Femur (tissue), 1 donor: ENCODE data around the gene AQP2.

Experiments used
- DNase-seq: peaks from one replicate; pipeline ENCODE4 v3.0.0-alpha.2; 2017

Gene AQP2

DNA sequence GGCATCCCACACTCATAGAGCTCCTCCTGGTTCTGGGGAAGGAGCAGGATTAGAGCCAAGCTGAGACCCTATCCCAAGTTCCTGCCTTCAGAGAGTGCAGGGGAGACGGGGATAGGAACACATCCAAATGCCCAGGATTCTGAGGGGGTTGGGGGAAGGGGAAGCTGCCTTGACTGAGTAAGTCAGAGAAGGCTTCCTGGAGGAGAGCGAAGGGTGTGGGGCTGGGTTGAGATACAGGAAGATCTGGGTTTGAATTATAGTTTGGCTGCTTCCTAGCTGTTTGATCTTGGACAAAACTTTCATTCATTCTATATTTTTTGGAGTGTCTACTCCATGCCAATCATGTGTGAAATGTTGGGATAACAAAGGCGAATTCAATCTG lies 8.0 kb upstream of the AQP2 start:
- DNase-seq, result no peak

DNA sequence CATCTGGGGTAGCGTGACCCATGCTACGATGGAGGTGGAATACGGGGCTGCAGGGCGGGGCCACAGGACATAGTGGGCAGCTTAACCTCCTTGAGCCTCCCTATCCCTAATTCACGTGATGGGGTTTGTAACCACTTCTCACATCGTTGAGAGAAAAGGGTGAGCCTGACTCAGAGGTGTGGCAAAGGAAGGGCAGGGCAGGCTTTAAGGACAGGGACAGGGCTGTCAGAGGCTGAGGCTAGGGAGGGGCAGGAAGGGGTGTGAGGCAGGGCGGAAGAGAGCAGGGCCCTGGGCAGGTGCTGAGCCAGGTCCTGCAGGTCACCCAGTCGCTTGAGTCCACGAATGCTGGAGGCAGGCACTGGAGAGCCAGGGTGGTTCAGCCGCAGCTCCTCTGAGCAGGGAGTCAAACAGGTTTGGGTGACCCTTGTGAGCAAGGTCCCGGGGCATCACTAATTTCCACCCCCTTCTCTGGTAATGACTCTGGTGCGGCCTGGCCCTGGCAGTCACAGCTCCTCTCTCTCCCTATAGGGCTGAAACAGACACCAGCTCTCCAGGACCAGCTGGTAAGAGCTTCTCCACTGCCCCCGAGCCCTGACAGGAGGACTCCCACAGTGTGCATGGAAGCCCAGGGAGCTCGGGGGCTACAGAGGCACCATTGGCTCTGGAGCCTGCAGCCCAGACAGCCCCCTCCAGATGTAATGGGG lies 7.5 kb upstream of the AQP2 start:
- DNase-seq, result no peak

DNA sequence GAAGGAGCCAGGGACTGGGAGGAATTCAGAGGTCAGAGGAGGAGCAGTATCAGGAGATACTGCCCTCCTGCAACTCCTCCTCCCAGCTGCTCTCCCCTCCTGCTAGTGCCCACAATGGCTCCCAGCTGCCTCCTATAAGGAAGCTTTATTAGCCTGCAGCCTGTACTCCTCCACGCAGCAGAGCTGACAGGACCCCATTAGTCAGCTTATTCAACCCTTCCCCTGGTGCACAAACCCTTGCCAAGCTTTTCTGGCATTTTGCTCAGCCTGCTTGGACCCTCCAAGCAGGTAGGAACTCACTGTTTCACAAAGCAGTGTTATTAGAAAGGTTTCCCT lies 6.9 kb upstream of the AQP2 start:
- no peak for DNase-seq

DNA sequence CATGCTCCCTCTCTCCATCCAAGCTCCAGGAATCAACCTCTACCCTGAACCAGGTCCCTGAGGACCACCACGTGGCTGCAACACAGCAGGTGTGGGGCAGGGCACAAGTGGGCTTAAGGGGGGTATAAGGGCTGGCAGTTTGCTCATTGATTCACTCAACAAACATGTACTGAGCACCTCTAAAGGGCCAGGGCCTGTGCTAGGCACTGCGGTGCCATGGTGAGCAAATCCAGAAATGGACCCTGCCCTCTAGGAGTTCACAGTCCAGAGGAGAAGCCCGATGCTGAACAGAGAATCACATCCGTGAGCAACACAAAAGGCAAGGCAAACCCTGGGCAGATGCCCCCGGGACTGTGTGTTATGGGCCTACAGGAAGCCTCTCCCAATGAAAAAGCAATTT lies 6.5 kb upstream of the AQP2 start:
- DNase-seq, result no peak

DNA sequence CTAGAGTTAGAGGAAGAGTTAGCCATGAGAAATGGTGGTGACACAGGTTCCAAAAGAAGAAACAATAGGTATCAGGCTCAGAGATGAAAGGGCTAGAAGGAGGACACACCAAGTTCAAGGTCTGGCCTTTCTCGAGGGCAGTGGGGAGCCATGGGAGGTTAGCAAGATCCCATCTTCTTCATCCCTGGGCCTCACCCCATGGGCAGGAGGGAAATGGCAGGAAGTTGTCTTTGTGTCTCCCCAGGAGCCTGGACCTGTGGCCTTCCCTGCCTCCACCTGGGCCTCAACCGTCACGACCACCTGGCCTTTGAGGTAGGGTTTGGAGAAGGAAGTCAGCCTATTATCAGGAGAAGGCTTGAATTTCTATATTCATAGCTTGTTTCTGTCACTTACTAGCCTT lies 5.8 kb upstream of the AQP2 start:
- no peak for DNase-seq

DNA sequence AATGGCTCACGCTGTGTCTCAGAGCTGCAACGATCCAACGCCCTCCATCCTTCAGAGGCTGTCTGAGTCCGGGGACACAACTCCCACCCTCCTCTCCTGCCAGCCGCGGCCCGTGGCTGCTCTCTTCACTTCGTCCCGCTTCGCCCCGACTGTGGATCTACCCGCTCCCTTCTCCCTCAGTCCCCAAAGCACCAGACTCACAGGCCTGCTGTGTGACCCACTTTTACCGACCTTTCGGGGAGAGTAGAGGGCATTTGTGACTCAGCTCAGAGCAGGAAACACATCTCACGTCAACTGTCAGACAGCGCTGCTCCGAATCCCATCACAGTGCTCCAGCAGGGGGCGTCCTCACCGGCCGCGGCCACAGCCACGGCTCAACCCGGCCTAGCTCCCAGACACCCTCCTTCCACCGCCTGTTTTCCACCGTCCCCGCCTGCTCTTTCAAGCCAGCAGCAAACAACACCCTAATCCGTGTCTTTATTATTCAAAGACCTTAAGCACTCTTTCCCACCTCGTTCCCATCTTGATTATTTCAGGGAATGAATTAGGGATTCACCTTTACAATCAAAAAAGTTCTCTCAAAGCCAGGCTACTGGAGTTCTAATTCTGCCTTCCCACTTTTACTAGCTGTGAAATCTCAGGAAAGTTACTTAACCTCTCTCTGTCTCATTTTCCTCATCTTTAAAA lies 5.0 kb upstream of the AQP2 start:
- DNase-seq, result peak; percentile 85

DNA sequence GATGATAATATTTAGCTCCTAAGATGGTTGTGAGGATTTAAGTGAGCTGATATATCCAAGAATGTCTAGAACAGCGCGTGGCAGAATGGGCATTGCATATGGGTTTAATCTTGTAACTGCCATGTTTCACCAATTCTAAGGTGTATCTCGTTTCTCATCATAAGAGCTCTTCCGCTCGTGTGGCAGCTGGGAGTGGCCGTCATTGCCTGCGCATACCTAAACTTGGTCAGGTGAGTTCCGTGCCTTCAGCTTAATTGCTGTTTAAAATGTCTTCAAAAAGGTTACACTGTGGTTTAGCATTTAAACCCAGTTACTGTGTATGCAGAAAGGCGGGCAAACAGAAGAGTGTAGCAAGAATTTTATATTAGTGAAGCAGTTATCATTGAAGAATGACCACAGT lies 4.5 kb upstream of the AQP2 start:
- DNase-seq, result no peak

DNA sequence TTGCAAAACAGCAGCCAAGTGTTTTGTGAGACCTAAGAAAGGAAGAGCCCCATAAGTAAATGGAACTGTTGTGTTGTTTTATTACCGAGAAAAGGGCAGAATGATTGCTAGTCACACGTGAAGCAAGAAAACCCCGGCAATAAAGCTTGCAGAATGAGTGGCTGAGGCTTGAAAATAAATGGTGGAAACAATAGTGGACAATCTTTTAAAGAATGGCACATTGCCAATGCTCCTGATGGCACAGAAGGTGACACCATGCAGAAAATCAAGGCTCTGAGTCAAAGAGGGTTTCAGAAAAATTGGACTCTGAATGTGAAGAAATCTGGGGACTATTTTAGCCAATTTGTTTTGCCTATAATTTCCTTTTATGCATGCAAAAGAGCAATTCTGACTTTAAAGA lies 4.0 kb upstream of the AQP2 start:
- no peak for DNase-seq

DNA sequence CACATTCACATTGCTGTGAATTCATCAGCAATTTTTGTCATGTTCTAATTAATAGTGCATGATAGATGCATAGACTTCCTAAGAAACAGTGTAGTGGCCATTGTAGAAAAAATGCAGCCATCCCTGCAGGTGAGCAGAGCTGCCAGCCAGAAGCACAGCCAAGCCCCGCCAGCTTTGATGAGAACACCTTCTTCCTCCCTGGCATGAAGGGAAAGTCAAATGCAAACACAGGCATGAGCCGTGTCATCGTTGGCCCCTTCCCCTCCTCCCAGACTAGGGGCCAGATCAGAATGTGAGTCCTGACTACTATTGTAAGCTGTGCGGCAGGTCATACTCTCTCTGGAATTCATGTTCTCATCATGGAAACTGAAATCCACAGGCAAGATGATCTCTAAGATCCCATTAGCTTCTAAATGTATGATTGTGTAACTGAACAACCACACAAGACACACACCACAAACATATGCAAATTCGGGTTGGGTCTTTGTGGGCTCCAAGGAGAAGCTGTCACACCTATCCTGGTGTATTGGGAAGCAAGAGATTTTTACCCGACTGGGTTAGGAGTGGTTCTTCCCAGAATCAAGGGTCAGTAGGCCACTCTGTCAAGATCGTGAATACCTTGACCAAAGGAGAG lies 2.8 kb upstream of the AQP2 start:
- DNase-seq, result no peak

DNA sequence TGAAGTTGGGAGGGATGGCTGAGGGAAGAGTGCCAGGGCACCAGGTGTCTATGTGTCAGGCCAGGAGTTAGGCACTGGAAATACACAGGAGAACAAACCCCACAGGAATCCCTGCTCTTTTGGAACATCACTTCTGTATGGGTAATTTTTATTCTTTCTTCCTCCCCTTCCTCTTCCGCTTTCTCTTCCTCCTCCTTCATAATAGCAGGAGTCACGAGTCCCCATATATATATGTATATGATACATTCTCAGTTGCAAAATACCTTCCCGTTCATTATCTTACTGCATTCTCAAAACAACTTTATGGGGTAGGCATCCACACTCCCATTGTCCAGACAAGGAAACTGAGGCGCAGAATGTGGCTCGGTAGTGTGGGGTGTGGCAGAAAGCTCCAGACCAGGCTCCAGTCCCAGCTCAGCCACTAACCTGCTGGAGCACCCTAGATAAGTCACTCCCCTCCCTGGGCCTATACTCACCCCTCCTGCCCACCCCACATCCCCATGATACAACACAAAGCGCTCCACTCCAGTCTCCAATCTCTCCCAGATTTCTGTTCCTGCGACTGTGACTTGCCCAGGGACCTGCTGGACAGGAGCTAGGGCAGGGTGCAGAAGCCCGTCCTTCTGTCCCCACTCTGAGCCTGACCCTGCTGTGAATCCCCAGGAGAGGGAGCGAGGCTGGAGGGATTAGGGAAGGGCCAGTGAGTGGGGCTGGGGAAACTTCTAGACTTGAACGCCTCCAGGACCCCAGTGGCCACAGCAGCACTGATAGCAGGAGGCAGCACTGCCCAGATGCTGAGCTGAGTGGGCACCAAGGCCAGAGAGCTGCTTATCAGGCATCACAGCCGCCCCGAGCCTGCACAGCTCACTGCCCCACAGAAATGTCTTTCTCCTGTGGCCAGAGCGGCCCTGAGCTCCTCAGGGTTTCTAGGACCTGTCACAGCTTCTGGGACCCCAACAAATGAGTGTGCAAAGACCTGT lies 1.4 kb upstream of the AQP2 start:
- DNase-seq, result no peak

DNA sequence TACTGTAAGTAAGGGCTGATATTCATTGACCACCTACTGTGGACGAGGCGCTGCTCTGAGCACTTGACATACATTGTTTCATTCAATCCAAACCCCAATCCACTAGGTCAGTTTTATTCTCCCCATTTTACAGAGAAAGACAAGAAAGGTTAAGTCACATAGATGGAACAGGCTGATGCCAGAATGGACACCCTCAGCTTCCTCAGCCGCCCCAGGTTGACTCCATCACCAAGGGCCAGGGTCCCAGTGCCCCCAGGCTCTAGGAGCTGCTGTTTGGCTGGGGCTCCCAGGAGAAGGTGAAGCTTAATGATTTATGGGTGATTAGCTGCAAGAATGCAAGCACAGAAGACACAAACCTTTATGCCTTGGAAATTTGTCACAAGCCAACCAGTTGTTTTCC lies 671 bp upstream of the AQP2 start:
- DNase-seq, result no peak

DNA sequence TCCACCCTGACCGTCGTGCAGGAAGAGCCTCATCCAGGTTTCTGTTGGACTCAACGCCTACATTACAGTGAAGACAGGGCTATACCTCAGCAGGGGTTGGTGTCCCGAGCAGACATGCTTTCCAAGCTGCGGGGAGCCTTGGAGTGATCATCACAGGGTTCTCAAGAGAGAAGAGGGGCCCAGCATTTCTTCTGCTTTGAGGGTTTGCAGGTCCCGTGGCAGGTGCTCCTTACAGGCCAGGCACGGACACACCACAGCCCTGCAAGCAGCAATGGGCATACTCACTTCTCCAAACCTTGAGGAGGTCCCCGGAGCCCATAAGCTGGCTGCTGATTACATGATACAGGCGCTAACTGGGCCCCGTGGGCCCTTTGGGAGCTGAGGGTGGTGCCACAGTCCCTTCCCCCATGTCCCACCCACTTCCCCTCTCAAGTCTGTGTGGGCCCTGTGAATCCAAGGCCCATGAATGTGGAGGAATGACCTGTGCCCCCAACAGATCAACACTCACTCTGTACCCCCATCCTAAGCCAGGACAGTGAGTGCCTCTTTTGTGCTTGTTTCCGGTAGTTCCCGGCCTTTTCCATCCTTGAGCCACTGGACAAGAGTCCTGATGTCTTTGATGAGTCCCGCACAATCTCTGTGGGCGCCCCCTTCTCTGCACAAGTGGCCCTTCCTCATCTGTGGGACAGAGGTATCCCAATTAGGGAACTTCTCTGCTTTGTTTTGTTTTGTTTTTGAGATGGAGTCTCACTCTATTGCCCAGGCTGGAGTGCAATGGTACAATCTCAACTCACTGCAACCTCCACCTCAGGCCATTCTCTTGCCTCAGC lies 1.1 kb downstream of the AQP2 start:
- no peak for DNase-seq

DNA sequence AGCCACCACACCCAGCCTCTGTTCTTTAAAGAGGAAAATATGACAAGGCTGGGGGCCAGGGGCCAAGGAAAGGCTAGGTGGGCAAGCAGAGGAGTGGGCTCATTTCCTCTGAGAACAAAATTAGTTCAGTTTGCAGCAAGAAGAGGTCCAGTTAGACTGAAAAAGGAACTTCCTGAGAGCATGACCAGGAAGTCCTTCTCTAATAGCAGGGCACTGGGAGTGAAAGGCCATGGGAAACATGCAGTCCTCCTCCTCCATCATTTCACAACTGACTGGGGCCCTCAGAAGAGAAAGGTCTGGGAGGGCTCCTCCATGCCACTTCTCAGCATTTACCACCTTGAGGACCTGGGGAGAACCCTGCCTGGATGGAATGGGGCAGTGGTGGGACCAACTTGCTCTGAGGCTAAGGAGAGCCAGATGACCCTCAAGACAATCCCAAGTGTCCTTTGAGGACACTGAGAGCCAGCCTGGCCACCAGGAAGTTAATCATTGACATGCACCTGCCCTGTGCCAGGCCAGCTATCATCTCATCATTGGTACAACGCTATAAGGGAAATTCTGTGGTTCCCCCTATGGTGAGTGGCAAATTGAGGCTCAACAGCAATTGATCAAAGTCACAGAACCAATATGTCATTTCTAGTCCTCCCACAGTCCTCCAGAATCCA lies 2.0 kb downstream of the AQP2 start:
- DNase-seq, result no peak

DNA sequence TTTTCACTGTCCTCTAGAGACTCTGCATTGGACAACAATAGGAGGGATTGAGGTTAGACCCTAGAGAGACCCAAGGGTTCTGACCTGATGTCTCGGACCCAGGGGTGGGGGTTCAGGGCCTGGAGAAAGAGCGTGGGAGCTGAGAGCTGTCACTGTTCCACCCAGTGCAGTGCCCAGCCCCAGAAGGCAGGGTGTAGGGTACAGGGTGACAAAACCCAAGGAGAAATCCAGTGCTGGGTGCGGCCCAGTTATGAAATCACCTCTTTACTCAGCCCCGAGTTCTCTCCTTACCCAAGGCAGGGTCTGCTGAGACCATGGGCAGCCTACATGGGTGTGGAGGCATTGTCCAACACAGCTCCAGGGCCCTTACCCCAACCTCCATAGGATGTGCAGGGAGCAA lies 2.6 kb downstream of the AQP2 start:
- no peak for DNase-seq

DNA sequence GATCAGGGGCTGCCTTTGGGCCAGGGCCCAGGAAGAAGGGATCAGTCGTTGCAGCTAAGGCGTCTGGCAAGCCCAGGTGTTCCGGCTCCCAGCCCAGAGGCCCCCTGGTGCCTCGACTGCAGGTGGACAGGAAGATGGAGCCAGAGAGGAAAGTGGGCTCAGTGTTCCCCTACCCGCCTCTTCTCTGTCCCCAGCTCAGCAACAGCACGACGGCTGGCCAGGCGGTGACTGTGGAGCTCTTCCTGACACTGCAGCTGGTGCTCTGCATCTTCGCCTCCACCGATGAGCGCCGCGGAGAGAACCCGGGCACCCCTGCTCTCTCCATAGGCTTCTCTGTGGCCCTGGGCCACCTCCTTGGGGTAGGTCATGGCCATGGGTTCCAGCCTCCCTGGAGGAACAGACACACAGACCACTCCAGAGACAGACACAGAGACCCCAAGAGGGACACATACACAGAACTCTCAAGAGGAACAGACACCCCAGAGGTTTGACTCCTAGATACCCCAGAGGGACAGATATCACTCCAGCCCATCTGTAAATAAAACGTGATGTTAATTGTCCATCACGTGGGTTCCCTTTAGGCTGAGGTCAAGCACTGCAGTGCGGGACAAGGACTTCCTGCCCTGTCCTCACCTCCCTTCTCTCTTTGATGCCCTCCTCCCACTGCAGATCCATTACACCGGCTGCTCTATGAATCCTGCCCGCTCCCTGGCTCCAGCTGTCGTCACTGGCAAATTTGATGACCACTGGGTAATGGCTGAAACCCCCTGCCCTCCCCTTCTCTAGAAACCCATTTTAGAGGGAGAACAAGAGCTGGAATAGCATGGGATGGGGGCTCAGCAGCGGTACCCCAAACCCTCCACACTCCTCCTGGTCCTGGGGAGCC lies 3.7 kb downstream of the AQP2 start:
- no peak for DNase-seq

DNA sequence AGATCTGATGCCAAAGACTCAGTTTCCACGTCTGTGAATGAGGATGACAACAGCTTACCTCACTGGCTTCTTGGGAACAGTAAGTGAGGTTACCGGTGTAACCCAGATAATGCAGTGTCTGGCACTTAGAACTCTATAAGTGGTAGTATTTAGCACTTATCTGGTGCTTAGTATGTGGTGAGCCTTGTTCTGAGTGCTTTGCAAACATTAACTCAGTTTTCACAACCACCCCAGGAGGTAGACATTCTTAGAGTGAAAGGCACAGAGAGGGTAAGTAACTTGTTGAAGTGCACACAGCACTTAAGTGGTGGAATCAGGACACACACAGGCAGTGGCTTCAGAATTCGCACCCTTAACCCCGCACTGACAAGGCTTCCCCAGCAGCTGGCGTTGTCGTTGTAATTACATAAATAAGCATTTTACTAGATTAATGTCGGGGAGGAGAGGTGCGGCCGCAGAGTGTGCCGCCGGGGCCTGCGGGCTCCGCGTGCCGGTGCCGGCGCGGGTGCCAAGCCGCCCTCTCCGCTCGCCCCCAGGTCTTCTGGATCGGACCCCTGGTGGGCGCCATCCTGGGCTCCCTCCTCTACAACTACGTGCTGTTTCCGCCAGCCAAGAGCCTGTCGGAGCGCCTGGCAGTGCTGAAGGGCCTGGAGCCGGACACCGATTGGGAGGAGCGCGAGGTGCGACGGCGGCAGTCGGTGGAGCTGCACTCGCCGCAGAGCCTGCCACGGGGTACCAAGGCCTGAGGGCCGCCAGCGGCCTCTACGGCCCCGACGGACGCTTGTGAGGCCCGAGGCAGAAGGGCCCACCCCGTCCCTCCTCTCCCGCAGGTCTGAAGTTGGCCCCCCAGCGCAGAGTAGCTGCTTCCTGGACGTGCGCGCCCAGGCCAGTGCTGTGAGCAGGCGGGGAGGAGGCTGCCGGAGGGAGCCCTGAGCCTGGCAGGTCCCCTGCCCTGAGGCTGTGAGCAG lies 4.6 kb downstream of the AQP2 start:
- no peak for DNase-seq

DNA sequence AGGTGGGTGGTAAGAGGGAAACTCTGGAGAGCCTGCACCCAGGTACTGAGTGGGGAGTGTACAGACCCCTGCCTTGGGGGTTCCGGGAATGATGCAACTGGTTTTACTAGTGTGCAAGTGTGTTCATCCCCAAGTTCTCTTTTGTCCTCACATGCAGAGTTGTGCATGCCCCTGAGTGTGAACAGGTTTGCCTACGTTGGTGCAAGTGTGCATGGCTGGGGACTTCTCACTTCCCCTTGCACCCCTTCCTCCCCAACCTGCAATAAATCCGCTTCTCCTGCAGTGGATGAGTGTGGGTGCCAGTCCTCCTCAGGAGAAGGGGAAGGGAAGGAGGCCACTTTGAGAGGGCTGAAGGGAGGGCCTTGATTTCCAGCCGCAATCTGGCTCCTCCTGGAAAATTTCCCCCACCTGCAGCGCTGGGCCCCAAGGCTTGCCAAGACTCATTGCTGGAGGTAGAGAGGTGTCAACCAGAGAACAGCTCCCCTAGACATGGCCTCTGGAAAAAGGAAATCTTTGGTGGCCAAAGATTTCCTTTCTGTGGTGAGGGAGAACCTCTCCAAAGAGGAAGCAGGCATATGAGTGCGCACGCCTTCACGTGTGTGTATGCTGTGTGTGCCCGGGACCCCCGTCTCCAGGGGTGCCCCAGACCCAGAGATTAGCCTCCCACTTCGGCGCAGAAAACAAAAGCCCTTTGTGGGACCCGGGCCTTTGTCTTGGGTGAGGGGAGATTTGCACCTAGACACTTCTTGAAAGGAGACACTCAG lies 5.5 kb downstream of the AQP2 start:
- no peak for DNase-seq

DNA sequence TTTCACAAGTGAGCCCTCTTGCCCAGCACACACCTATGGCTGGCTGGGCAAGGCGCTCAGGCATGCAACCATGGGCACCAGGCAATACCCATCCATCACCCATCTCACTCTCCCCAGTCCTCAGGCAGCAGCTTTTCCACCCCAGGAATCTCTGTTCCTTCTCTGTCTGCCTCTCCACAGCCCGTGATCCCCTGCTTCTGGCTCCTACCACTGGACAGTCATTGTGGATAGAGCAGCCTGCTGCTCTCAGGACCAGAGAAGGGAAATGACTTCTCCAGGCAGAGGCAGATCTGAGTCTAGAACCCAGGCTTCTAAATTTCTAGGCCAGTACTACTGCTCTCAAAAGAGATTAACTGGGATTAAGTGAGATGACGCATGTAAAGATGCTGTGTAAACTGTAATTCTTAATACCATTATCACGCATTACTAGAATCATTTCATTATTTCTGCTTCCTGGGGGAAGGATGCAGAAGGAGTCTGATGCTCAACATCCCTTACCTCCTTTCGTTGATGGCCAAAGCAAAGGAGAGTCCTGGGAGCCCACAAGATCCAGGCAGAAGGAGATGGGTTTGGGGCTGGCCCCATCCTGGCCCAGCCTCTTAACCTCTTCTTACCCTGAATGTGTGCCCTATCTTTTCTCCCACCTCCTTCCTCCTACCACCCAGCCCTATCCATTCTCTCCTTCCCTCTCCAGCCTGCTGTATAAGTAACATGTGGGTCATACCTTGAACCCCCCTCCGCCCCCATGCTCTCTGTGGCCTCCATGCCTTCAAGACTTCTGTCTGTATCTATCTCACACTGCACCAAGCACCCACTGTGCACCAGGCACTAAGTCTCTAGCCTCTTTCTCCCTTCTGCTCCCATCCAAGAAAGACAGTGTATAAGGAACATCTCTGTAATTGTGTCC lies 6.4 kb downstream of the AQP2 start:
- DNase-seq, result no peak
